Endodermal cell (in vitro differentiated cells): ENCODE measurements around the gene PRSS1. TPM values are rescaled to one million over a fixed set of nuclear protein-coding genes. Genes with fewer than 3 reads are reported as not detected.

ENCODE experiments used
- DNase-seq: peaks from one replicate; pipeline ENCODE4 v3.0.0-alpha.2; 2017
- H3K27ac ChIP-seq: 2 replicates; pipeline ENCODE4 v1.5.1; 2013; ENCODE audit warnings: mild to moderate bottlenecking, low read depth, low read length, moderate library complexity
- H3K27me3 ChIP-seq: 2 replicates; pipeline ENCODE4 v1.6.1; 2013; ENCODE audit warnings: mild to moderate bottlenecking, low read length, moderate library complexity; ENCODE audit not compliant: insufficient read depth, control insufficient read depth, poor library complexity, severe bottlenecking
- H3K36me3 ChIP-seq: 2 replicates; pipeline ENCODE4 v1.7.0; 2013; ENCODE audit warnings: mild to moderate bottlenecking, low read length, moderate library complexity; ENCODE audit not compliant: control insufficient read depth, insufficient read depth
- H3K4me1 ChIP-seq: one replicate; pipeline ENCODE4 v1.7.0; 2013; ENCODE audit warnings: low read length; ENCODE audit not compliant: control insufficient read depth, insufficient read depth
- H3K4me3 ChIP-seq: 2 replicates; pipeline ENCODE4 v1.5.1; 2013; ENCODE audit warnings: mild to moderate bottlenecking, low read length, moderate library complexity
- H3K9ac ChIP-seq: 2 replicates; pipeline ENCODE4 v1.6.1; 2013; ENCODE audit warnings: mild to moderate bottlenecking, low read length, moderate library complexity; ENCODE audit not compliant: poor library complexity, severe bottlenecking; ENCODE audit errors: extremely low read depth
- H3K9me3 ChIP-seq: 2 replicates; pipeline ENCODE4 v1.6.1; 2013; ENCODE audit warnings: mild to moderate bottlenecking, low read length, moderate library complexity; ENCODE audit not compliant: control insufficient read depth
- H3K27ac Mint-ChIP-seq: 2 replicates; pipeline ENCODE4 v1.8.0; 2020; ENCODE audit warnings: mixed read lengths
- H3K27me3 Mint-ChIP-seq: 2 replicates; pipeline ENCODE4 v1.8.0; 2021; ENCODE audit warnings: mild to moderate bottlenecking, mixed read lengths; ENCODE audit not compliant: insufficient read depth
- H3K36me3 Mint-ChIP-seq: 2 replicates; pipeline ENCODE4 v1.8.0; 2020; ENCODE audit warnings: low read depth, mixed read lengths
- H3K4me1 Mint-ChIP-seq: 2 replicates; pipeline ENCODE4 v1.8.0; 2020; ENCODE audit warnings: mixed read lengths
- H3K4me3 Mint-ChIP-seq: 2 replicates; pipeline ENCODE4 v1.8.0; 2020; ENCODE audit warnings: mild to moderate bottlenecking, moderate library complexity, mixed read lengths
- H3K9me3 Mint-ChIP-seq: 2 replicates; pipeline ENCODE4 v1.8.0; 2020; ENCODE audit warnings: mild to moderate bottlenecking, mixed read lengths
- WGBS, 2 experiments: methylation state at CpG; one replicate each; pipeline versions ENCODE4 v1.1.5 to v1.1.7; 2013; ENCODE audit warnings: missing lambda C conversion rate in 2 of 2, mixed read lengths in 1 of 2; ENCODE audit not compliant: insufficient coverage in 1 of 2, insufficient read length in 1 of 2; 5-methylcytosine and 5-hydroxymethylcytosine counted together
- total RNA-seq, 2 donors: library from RNA; stranded (reverse); fragmentation: NEBNext Ultra II Directional in 1 of 2; extraction: Animal tissue kit (Norgen Biotek cat#: 25700) in 1 of 2; gene quantifications; 2 replicates in 1 of 2; 3 replicates in 1 of 2; pipeline ENCODE4 v1.2.1, GENCODE V29; 2021
- TF ChIP-seq, protein P1 (sequence below): fragments of 200-600 bp; sonication (generic); conservative IDR thresholded peaks from 2 replicates; pipeline ENCODE4 v1.5.0; 2021; ENCODE audit warnings: antibody characterized with exemption, mild to moderate bottlenecking

Gene PRSS1
- total RNA-seq, 2 donors from 2014 or later: 4.4 to 8.8 TPM

DNA sequence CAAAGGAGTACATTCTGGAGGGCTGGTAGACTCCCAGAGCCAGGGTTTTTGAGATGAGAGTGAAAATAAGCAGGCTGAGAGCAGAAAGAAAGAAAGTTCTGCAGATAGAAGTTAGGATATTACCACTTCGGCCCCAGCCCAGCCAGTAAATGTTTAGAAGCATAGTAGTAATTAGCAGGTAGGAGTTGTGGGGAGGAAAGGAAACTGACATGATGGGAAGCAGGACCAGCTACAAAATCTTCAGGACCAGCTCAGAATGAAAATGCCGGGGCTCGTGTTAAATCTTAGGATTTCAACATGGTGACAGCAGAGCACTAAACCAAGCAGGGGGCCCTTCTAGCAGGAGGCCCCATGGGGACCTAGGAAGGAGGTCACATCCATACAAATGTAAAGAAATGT lies 50.2 kb downstream of the PRSS1 start:
- peaks cover 14% of the 10 kb centered on the region for H3K4me1 Mint-ChIP-seq
- Histone ChIP-seq H3K9ac (no peak overlapping the region), H3K27me3 (peaks cover 72% of the 10 kb centered on the region), H3K4me3 (no peak overlapping the region), H3K36me3 (no peaks in the 10 kb centered on the region), H3K4me1 (no peaks in the 10 kb centered on the region), H3K27ac (no peak overlapping the region), H3K9me3 (no peaks in the 10 kb centered on the region)
- peaks cover 92% of the 10 kb centered on the region for H3K27me3 Mint-ChIP-seq
- peak; percentile 36 for DNase-seq
- H3K4me3 Mint-ChIP-seq: no peak overlapping the region
- H3K27ac Mint-ChIP-seq: no peak overlapping the region
- 80 to 92% methylated on average over 1 to 3 of the region's 3 CpGs for WGBS, 2 experiments
- no peaks in the 10 kb centered on the region for H3K9me3 Mint-ChIP-seq
- TF ChIP-seq, protein P1, sequence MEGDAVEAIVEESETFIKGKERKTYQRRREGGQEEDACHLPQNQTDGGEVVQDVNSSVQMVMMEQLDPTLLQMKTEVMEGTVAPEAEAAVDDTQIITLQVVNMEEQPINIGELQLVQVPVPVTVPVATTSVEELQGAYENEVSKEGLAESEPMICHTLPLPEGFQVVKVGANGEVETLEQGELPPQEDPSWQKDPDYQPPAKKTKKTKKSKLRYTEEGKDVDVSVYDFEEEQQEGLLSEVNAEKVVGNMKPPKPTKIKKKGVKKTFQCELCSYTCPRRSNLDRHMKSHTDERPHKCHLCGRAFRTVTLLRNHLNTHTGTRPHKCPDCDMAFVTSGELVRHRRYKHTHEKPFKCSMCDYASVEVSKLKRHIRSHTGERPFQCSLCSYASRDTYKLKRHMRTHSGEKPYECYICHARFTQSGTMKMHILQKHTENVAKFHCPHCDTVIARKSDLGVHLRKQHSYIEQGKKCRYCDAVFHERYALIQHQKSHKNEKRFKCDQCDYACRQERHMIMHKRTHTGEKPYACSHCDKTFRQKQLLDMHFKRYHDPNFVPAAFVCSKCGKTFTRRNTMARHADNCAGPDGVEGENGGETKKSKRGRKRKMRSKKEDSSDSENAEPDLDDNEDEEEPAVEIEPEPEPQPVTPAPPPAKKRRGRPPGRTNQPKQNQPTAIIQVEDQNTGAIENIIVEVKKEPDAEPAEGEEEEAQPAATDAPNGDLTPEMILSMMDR: no peak
- H3K36me3 Mint-ChIP-seq: no peaks in the 10 kb centered on the region

DNA sequence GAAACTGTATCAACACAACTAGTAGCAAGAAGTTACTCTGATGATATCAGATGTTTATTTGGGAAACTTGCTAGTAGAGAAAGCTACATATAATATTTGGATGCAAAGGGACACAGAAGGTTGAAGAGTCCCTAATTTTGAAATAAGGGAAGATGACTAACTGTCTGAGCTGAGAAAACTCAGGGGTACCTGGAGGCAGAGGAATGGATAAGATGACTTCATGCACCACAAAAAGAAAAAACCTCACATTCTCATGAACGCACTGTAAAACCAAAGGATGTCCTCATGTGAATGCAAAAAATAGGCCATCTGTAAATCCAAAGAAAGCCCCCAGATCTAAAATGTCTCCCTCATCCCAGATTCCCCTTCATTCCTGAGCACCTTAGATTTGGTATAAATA lies 50.8 kb downstream of the PRSS1 start:
- no peaks in the 10 kb centered on the region for H3K36me3 Mint-ChIP-seq
- Histone ChIP-seq H3K4me1 (no peaks in the 10 kb centered on the region), H3K4me3 (no peak overlapping the region), H3K36me3 (no peaks in the 10 kb centered on the region), H3K9ac (no peak overlapping the region), H3K27ac (no peak overlapping the region), H3K27me3 (peaks cover 65% of the 10 kb centered on the region), H3K9me3 (no peaks in the 10 kb centered on the region)
- H3K9me3 Mint-ChIP-seq: no peaks in the 10 kb centered on the region
- 92% methylated on average over 1 of the region's 1 CpG; no CpG with 5 or more reads in 1 of the 2 experiments for WGBS, 2 experiments
- no peak for DNase-seq
- H3K27ac Mint-ChIP-seq: no peak overlapping the region
- H3K27me3 Mint-ChIP-seq: peaks cover 92% of the 10 kb centered on the region
- no peak overlapping the region for H3K4me3 Mint-ChIP-seq
- H3K4me1 Mint-ChIP-seq: peaks cover 14% of the 10 kb centered on the region
- TF ChIP-seq, protein P1: no peak

DNA sequence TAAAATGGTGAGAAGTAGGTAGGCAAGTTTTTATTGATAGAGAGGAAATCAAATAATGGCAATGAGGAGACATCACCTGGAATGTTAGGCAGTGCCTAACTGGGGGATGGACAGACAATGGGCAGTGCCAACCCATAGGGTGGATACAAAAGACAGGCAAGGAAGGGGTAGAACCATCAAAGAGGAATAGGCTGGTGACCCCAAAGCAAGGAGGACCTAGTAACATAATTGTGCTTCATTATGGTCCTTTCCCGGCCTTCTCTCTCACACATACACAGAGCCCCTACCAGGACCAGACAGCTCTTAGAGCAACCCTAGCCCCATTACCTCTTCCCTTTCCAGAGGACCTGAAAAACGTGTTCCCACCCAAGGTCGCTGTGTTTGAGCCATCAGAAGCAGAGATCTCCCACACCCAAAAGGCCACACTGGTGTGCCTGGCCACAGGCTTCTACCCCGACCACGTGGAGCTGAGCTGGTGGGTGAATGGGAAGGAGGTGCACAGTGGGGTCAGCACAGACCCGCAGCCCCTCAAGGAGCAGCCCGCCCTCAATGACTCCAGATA lies 51.5 kb downstream of the PRSS1 start:
- Histone ChIP-seq H3K4me1 (no peaks in the 10 kb centered on the region), H3K9ac (no peak overlapping the region), H3K27ac (no peak overlapping the region), H3K36me3 (no peaks in the 10 kb centered on the region), H3K9me3 (no peaks in the 10 kb centered on the region), H3K4me3 (no peak overlapping the region), H3K27me3 (peaks cover 58% of the 10 kb centered on the region)
- Mint-ChIP-seq H3K9me3 (no peaks in the 10 kb centered on the region), H3K4me3 (no peak overlapping the region), H3K4me1 (peaks cover 14% of the 10 kb centered on the region), H3K36me3 (no peaks in the 10 kb centered on the region), H3K27me3 (peaks cover 92% of the 10 kb centered on the region), H3K27ac (no peak overlapping the region)
- 92 to 100% methylated on average over 1 to 5 of the region's 7 CpGs for WGBS, 2 experiments
- TF ChIP-seq, protein P1: no peak
- DNase-seq: peak; percentile 19
